Measurements from ENCODE around the gene SEMA3C. TPM values are rescaled to one million over a fixed set of nuclear protein-coding genes. Genes with fewer than 3 reads are reported as not detected.

Gene SEMA3C
- total and polyA plus RNA-seq, 9 donors: 74.4 to 270 (median 134) TPM

DNA sequence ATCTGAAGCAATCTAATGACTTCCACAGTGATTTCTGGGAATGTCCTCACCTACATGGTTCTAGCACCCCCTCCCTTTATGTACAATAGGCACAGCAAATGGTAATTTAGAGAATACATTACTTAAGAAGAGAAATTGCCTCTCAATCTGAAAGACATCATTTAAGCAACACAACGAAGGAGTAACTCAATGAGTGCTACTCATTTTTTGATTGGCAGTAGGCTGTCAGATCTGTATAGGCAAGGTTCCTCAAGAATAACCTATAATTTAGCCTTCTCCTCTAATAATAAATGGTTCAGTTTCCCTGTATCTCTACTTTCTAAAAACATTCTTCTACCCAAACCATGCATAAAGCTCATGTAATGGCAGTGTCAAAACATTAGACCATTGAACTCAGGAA is 30.6 kb upstream of the SEMA3C start:
- H3K36me3 ChIP-seq (ENCODE audit: control insufficient read depth, insufficient read depth, low read length): no peaks in the 10 kb centered on the region
- no CpG with 5 or more reads among the region's 1 CpG for WGBS (ENCODE audit: insufficient coverage)
- H3K4me1 ChIP-seq (ENCODE audit: control insufficient read depth, insufficient read depth, low read length): no peaks in the 10 kb centered on the region
- H3K9me3 ChIP-seq (replicated peaks; ENCODE audit: control insufficient read depth, low read depth, low read length): no peaks in the 10 kb centered on the region
- H3K27ac ChIP-seq (ENCODE audit: low read length): no peak overlapping the region
- no peaks in the 10 kb centered on the region for H3K27me3 ChIP-seq (ENCODE audit: control insufficient read depth, insufficient read depth, low read length)
- H3K4me3 ChIP-seq (ENCODE audit: low read length): no peak overlapping the region
- no peak for DNase-seq

DNA sequence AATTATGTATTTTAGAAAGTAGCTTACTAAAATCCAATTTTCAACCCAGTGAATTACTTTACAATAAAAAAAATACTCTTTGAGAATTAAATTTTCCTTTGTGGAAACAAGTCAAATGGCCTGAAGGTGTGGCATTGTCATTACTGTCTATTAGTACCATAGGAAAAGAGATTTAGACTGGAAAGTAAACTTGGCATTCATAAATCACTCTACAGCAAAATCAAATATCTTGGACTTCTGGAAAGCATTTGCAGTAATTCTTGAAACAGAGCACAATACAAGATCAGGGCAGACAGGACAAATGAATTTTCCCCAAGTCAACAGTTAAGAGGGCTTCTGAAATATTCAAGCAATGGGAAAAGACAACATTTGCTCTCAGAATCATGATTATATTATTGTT is 28.0 kb upstream of the SEMA3C start:
- DNase-seq: peak; percentile 78
- no peak overlapping the region for H3K27ac ChIP-seq (ENCODE audit: low read length)
- no peaks in the 10 kb centered on the region for H3K9me3 ChIP-seq (replicated peaks; ENCODE audit: control insufficient read depth, low read depth, low read length)
- H3K36me3 ChIP-seq (ENCODE audit: control insufficient read depth, insufficient read depth, low read length): no peaks in the 10 kb centered on the region
- peaks cover 4% of the 10 kb centered on the region for H3K4me1 ChIP-seq (ENCODE audit: control insufficient read depth, insufficient read depth, low read length)
- H3K4me3 ChIP-seq (ENCODE audit: low read length): no peak overlapping the region
- H3K27me3 ChIP-seq (ENCODE audit: control insufficient read depth, insufficient read depth, low read length): no peaks in the 10 kb centered on the region

DNA sequence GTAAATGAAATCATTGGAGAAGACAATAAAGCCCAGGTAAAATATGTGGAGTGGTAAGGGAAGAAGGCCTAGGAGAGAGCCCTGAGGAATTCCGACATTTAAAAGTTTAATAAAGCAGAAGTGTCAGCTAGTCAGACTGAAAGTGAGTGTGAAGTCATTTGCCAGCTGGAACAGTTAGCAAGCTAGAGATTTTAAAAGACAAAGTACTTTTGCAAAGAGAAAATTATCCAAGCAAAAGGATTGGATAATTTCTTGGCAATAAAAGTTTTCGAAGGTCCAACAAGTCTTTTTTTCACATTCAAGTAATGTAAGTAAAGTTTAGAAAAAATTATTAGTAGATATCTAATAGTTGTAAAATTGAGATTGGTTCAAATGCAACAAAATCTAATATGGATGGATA is 27.1 kb upstream of the SEMA3C start:
- peaks cover 8% of the 10 kb centered on the region for H3K4me1 ChIP-seq (ENCODE audit: control insufficient read depth, insufficient read depth, low read length)
- H3K4me3 ChIP-seq (ENCODE audit: low read length): no peak overlapping the region
- peak; percentile 86 for DNase-seq
- WGBS (ENCODE audit: insufficient coverage): 29% methylated on average over 1 of the region's 2 CpGs
- no peaks in the 10 kb centered on the region for H3K27me3 ChIP-seq (ENCODE audit: control insufficient read depth, insufficient read depth, low read length)
- no peaks in the 10 kb centered on the region for H3K9me3 ChIP-seq (replicated peaks; ENCODE audit: control insufficient read depth, low read depth, low read length)
- H3K27ac ChIP-seq (ENCODE audit: low read length): no peak overlapping the region
- H3K36me3 ChIP-seq (ENCODE audit: control insufficient read depth, insufficient read depth, low read length): no peaks in the 10 kb centered on the region

DNA sequence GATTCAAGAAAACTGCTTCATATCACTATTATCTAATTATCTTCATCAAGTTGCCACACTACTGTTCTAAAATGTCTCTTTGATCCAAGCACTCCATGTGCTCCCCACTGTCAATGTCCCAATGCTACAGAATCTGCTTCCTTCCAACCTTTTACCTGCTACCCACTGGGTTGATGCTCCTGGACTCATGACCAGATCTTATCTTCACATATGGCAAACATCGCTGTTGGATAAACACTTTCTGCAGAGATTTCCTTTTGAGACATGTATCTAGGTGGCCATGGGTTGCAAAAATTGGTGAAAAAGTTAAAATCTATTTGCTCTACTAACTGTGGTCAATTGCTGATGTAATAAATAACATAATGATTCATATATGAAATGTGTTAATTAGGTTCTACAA is 24.5 kb upstream of the SEMA3C start:
- DNase-seq: no peak
- Histone ChIP-seq H3K36me3 (ENCODE audit: control insufficient read depth, insufficient read depth, low read length) (no peaks in the 10 kb centered on the region), H3K27me3 (ENCODE audit: control insufficient read depth, insufficient read depth, low read length) (no peaks in the 10 kb centered on the region), H3K4me1 (ENCODE audit: control insufficient read depth, insufficient read depth, low read length) (peaks cover 12% of the 10 kb centered on the region), H3K9me3 (replicated peaks; ENCODE audit: control insufficient read depth, low read depth, low read length) (no peaks in the 10 kb centered on the region), H3K27ac (ENCODE audit: low read length) (no peak overlapping the region), H3K4me3 (ENCODE audit: low read length) (no peak overlapping the region)
- no CpG with 5 or more reads among the region's 1 CpG for WGBS (ENCODE audit: insufficient coverage)

DNA sequence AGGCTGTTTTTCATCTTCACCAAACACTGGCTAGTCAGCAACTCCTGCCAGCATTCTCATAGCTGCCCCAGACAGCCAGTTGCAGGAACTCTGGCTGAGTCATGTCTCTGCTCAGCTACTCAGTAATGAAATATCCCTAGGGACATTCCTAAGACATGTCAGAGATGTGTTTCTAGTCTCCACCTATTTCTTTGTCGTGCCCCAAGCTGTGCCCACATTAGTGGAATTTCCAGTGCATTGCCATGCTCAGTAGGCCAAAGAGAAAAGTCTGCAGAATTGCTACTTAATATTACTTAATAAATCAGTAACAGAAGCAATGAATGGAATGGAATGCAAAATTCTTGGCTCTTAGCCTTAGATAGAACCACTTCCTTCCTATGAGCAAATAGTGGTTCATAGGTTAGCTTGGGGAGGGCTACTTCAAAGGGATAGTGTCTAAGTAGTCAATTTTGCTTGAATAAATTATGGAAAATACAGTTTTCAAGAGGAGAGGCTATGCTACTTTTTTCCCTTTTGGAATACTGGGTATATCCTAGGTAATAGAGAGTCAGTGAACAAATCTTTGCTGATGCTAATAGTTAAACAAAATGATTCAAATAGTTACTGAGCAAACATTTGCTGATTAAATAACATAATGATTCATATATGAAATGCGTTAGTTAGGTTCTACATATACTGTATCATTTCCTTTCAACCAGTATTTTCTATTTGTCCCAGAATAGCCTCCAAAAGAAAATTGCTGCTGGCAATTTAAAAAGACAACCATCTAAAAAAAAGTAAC is 23.6 kb upstream of the SEMA3C start:
- H3K4me3 ChIP-seq (ENCODE audit: low read length): no peak overlapping the region
- no peaks in the 10 kb centered on the region for H3K9me3 ChIP-seq (replicated peaks; ENCODE audit: control insufficient read depth, low read depth, low read length)
- DNase-seq: peak; percentile 75
- H3K27ac ChIP-seq (ENCODE audit: low read length): no peak overlapping the region
- H3K27me3 ChIP-seq (ENCODE audit: control insufficient read depth, insufficient read depth, low read length): no peaks in the 10 kb centered on the region
- no peaks in the 10 kb centered on the region for H3K36me3 ChIP-seq (ENCODE audit: control insufficient read depth, insufficient read depth, low read length)
- H3K4me1 ChIP-seq (ENCODE audit: control insufficient read depth, insufficient read depth, low read length): peaks cover 12% of the 10 kb centered on the region
- WGBS (ENCODE audit: insufficient coverage): no CpG with 5 or more reads among the region's 2 CpGs

DNA sequence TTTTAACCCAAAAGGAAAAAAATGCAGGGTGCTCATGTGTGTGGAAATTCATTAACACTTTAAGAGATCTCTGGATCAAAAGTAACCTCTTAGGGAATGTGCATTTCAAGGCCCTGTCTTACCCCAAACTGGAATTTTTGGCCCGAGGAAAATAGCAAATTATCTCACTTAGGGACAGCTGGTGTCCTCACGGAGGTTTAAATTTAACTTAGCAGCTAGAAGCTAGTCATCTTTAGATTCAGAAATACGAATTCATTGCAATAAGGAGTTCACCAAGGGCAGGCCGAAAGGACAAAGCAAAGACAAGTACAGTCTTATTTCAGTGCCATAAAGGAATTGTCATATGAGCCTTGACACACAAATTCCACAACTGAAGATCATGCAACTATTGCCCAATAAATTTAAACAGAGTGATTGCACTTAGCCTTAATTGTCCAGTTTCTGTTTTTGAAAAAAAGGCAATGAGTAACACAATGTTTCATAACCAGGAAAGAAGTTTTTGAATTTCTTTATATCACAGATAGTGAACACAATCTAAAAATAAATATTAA is 22.4 kb upstream of the SEMA3C start:
- Histone ChIP-seq H3K27ac (ENCODE audit: low read length) (peak overlapping the region; percentile 53), H3K4me1 (ENCODE audit: control insufficient read depth, insufficient read depth, low read length) (peaks cover 12% of the 10 kb centered on the region), H3K36me3 (ENCODE audit: control insufficient read depth, insufficient read depth, low read length) (no peaks in the 10 kb centered on the region), H3K4me3 (ENCODE audit: low read length) (no peak overlapping the region), H3K9me3 (replicated peaks; ENCODE audit: control insufficient read depth, low read depth, low read length) (no peaks in the 10 kb centered on the region), H3K27me3 (ENCODE audit: control insufficient read depth, insufficient read depth, low read length) (no peaks in the 10 kb centered on the region)
- WGBS (ENCODE audit: insufficient coverage): 71% methylated on average over 4 of the region's 4 CpGs
- DNase-seq: peak; percentile 34

DNA sequence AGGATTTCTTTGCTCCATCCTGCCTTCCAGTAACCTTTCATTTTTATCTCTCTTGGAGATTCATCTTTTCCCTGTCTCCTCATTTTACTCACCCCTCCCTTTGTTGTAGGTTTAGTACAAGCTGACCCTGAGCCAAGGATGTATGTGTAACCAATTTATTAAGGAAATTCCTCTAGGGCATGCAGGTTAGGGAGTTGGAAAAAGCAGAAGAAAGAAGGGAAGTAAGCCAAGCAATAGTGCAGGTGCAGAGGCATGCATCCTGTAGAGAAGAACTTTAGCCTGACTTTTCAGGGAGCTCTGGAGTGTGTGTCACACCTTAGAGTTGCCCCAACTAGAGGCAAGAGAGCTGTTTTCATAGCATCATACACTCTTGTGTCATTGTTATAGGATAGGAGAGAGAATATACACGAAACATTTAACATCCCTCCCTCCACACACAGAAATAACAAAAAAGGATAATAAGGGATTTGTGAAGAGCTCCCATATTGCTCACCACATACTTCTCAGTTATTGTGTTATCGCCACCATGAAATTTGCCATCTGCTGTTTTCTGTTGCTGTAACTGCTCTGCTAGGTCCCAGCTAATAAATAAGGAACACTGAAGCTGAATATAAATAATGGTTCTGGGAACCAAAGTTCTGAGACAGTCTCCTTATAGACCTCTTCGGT is 21.8 kb upstream of the SEMA3C start:
- peaks cover 15% of the 10 kb centered on the region for H3K4me1 ChIP-seq (ENCODE audit: control insufficient read depth, insufficient read depth, low read length)
- H3K4me3 ChIP-seq (ENCODE audit: low read length): no peak overlapping the region
- peak; percentile 62 for DNase-seq
- peak overlapping the region; percentile 53 for H3K27ac ChIP-seq (ENCODE audit: low read length)
- H3K9me3 ChIP-seq (replicated peaks; ENCODE audit: control insufficient read depth, low read depth, low read length): no peaks in the 10 kb centered on the region
- H3K36me3 ChIP-seq (ENCODE audit: control insufficient read depth, insufficient read depth, low read length): no peaks in the 10 kb centered on the region
- no CpG with 5 or more reads among the region's 3 CpGs for WGBS (ENCODE audit: insufficient coverage)
- no peaks in the 10 kb centered on the region for H3K27me3 ChIP-seq (ENCODE audit: control insufficient read depth, insufficient read depth, low read length)

DNA sequence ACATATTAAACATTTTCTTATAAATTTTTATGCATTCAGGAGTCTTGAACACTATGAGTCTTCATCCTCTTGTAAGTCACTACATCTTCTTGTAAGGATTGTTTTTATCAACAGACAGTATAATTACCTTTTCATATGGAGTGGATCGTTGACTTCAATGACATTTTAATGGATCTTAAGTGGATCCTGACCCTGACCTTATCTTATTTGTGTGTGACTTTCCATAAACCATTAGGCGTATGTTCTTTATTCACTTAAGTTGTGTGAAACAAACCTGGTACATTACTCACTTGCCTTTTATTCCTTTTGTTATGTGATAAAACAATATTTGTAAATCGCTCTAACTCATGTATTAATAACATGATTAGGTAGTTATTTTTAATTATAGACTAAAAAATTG is 18.5 kb upstream of the SEMA3C start:
- no peak for DNase-seq
- Histone ChIP-seq H3K9me3 (replicated peaks; ENCODE audit: control insufficient read depth, low read depth, low read length) (no peaks in the 10 kb centered on the region), H3K4me3 (ENCODE audit: low read length) (no peak overlapping the region), H3K27me3 (ENCODE audit: control insufficient read depth, insufficient read depth, low read length) (no peaks in the 10 kb centered on the region), H3K4me1 (ENCODE audit: control insufficient read depth, insufficient read depth, low read length) (peaks cover 14% of the 10 kb centered on the region), H3K27ac (ENCODE audit: low read length) (no peak overlapping the region), H3K36me3 (ENCODE audit: control insufficient read depth, insufficient read depth, low read length) (no peaks in the 10 kb centered on the region)
- WGBS (ENCODE audit: insufficient coverage): no CpG with 5 or more reads among the region's 3 CpGs

DNA sequence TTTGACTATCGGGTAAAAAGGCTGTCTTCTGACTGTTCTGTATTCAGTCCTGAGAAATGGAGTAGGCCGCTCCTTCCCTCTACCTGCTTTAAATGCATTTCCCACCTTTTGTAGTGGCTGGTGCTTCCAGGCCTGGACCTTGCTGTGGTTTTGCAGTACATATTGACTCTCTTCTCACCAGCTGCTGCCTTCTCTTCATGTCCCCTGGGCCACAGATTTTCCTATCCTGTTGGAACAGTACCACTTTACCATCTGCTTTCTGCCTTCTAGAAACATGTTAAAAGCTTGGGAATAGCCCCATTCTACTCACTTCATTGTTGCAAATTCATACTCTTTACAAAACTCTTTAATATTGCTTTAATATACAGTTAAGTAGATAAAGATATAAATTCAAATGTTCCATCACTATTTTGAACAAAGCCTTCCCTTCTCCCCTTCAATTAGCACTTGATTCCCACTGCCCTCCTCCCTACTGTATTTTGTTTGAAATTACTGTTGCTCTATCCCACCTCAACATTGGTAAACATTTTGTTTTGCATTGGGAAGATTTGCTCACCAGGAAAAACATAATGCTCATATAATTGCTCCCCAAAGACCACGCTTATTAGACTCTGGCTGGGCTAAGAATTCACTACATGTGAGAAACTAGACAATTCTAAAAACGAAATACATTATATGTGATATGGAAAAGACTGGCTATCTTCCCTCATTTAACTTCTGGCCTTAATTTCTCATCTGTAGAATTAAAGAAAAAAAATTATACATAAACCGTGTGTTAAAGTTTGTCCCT is 17.3 kb upstream of the SEMA3C start:
- Histone ChIP-seq H3K4me3 (ENCODE audit: low read length) (no peak overlapping the region), H3K27me3 (ENCODE audit: control insufficient read depth, insufficient read depth, low read length) (no peaks in the 10 kb centered on the region), H3K27ac (ENCODE audit: low read length) (no peak overlapping the region), H3K9me3 (replicated peaks; ENCODE audit: control insufficient read depth, low read depth, low read length) (no peaks in the 10 kb centered on the region), H3K4me1 (ENCODE audit: control insufficient read depth, insufficient read depth, low read length) (peaks cover 9% of the 10 kb centered on the region), H3K36me3 (ENCODE audit: control insufficient read depth, insufficient read depth, low read length) (no peaks in the 10 kb centered on the region)
- WGBS (ENCODE audit: insufficient coverage): 86% methylated on average over 2 of the region's 5 CpGs
- DNase-seq: peak; percentile 62

DNA sequence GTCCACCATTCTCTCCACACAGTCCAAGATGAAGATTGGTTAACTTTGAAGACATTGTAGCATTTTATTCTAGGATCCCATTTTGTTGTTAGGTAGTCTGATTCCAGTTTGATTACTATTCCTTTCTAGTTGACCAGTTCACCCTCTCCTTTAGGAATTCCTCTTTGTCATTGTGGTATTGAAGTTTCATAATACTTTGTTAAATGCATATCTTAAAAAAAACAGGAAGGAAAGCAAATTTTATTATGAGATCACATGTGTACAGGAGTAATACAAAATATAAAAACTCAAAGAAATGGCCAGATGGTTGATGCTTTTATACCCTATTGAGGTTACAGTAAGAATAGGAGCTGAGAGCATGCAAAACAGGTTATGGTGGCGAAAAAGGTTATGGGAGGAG is 15.5 kb upstream of the SEMA3C start:
- no peaks in the 10 kb centered on the region for H3K36me3 ChIP-seq (ENCODE audit: control insufficient read depth, insufficient read depth, low read length)
- no peaks in the 10 kb centered on the region for H3K9me3 ChIP-seq (replicated peaks; ENCODE audit: control insufficient read depth, low read depth, low read length)
- no peaks in the 10 kb centered on the region for H3K27me3 ChIP-seq (ENCODE audit: control insufficient read depth, insufficient read depth, low read length)
- H3K4me1 ChIP-seq (ENCODE audit: control insufficient read depth, insufficient read depth, low read length): peaks cover 3% of the 10 kb centered on the region
- DNase-seq: no peak
- H3K27ac ChIP-seq (ENCODE audit: low read length): no peak overlapping the region
- WGBS (ENCODE audit: insufficient coverage): no CpG with 5 or more reads among the region's 1 CpG
- H3K4me3 ChIP-seq (ENCODE audit: low read length): no peak overlapping the region

Data from muscle of leg (tissue), 11 donors.